ENCODE measurements around the gene CTNNA2.

CTNNA2 gene

DNA sequence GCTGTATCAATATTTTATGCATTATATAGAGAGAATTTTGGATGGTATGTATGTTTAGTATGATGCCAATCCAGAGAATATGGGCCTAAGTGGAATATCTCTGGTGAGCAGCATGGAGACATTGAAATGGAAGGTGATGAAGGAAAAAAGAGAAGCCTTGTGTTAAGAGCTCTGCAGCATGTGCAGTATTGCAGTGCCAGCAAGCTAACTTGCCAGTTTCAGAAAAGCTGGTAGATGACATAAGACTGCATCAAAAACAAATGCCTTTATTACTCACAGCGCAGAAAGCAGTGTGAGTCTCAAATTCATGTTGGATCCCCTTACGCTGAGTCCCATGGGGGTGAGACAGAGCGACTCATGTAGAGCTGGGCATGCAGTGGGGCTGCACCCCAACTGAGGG lies 280.2 kb downstream of the CTNNA2 start:
- DNase-seq: no peak

DNA sequence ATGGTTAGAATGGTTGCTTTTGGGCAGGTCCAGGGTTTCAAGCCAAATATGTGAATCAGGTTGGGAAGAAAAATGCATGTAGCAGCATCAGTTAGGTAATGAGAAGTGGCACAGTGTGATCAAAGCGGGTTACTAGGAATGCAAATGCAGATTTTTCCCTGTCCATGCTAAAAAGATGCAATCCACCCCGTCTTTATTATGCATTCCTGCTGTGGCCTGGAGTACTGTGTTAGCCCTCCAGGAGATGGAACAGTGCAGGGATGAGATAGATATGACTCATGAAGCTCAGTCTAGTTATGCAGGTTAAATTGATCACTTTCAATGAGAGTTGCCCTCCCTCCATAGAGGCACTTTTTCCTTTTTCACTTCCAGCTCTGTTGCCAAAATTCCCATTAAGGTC lies 283.8 kb downstream of the CTNNA2 start:
- DNase-seq: no peak

- no peak for DNase-seq
These were observed 285.9 kb downstream of the CTNNA2 start for GRCh38 chr2:79798776-79799175.

GRCh38 chr2:79799729-79800128 lies 286.9 kb downstream of the CTNNA2 start:
- DNase-seq: peak; percentile 3 to 24 (median 18)

DNA sequence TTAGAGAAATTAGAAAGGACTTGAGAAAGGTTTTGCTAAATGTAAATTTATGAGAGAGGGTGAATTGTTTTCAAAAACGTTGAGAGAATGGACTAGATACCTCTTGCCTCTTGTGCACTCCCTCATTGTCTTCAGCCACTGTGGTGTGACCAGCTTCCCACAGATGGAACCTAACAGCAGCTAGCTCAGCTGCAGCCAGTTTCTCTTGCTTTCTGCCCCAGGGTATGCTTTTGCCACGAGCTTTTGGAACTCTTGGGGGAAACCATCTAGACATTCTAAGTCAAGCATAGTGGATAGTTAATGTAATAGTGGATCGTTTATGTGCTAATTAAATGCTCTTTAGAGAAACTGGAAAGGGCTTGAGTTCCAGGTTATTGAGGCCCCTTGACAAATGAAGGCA lies 288.2 kb downstream of the CTNNA2 start:
- DNase-seq: no peak

- no peak for DNase-seq
These were observed 304.4 kb downstream of the CTNNA2 start for GRCh38 chr2:79817288-79817687.

DNA sequence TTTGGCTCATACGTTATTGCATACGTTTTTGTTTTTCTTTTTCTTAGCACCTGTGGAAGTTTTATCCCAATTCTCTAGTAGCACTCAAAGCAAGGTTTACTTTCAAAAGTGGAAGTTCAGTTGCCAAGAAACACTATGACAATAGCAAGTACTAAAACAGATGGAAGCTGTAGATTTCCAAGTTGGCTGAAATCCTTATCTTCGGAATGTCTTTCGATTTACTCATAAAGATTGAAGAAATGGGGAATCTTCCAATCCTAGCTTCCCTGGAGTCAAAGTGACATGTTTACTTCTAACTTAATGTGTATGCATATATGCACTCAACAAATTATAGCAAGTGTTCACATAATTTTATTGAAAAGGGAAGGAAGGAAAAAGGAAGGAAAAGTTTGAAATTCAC lies 307.4 kb downstream of the CTNNA2 start:
- DNase-seq: no peak

- no peak for DNase-seq
These were observed 309.3 kb downstream of the CTNNA2 start for GRCh38 chr2:79822136-79822535.

- DNase-seq: no peak
These were observed 311.4 kb downstream of the CTNNA2 start for GRCh38 chr2:79824086-79824786.

GRCh38 chr2:79827881-79828280 lies 315.0 kb downstream of the CTNNA2 start:
- no peak for DNase-seq

DNA sequence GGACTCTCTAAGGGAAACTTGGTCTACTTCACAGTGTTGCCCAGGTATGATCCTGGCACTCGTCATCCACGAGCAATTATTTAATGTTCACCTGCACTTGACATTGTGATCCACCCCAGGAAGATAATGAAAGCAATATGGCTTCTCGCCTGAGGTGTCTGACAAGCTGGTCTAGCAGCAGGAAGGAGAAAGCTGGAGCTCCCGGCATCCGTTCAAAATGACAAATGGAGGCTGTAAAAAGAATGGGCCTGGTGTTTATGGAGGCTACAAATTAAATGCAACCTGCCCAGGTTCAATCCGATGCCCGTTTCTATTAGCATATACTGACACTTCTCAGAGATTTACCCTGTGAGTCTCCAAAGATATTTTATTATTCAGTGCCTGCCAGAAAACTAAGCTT lies 317.6 kb downstream of the CTNNA2 start:
- no peak for DNase-seq

DNA sequence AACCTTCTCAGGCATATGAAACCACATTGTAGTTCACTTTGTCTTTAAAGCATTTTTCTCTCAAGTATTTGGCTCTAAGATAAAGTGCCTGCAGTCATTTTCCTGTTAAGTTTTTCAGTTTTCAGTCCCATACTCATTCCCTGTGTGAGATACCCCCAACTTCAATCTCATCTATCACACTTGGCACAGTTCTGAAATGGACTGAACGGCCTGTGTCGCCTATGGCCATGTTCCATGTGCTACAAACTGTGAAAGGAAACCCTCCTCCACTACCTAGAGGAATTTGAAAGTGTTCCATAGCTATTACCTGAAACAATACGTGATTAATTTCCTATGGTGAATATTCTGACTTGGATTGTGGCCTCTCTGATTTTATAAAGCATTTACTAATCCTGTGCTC lies 319.1 kb downstream of the CTNNA2 start:
- no peak for DNase-seq

DNA sequence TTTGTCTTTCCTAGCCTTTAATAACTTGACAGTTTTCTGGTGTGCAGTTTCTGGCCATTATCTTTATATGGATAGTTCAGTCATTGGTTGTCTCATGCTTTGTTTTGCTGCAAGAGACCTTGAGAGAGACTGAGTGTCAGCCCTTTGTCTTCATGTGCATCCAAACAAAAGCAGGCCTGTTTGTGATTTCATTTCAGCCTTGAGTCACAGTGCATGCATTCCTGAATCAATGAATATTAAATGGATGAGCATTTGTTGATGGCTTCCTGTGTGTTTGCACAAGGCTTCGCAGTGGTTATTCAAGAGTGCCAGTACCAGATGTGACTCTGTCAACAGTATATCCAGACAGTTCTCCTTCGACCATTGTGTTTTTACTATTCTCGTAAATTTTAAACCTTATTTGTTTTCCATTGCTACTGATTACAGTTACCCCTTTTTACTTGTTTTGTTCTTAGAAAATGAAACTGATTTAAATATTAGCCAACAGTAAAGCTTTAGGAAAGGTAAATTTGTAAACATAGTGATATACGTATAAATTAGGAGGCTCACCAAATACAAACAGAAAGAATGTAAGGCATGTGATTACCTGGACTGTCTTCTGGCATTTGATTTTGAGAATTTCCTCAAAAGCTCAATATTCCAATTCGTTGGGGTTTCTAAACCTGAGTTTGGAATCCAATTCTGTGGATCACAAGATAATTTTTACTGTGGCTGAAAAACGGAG lies 319.8 kb downstream of the CTNNA2 start:
- DNase-seq: no peak

DNA sequence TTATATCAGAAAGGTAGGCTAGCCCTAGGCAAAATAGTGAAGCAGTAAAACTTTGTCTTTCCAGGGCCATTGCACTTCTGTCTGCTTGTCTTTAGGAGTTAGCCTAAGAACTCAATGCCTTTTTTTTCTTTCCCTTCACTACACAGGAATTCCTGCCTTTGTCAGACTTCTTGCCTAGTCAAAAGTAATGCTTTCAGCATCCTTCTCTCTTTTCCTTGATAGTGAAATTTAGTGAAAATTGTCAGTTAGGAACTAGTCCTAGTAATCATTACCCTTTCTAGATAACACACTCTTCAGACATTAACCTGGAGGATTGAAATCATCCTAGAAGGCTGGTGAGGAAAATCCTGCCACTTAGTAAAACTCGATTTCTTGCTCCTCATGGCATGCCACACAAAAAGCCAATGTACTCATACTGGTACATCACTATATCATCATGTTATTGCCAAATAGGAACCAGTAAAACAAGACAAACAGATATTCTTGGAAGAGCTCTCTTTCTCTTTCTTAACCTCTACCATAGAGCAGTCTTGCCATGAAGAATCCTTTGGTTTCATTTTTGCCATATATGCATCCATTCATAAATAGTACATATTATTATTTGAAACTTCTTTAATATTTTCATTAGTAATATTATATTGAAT lies 320.5 kb downstream of the CTNNA2 start:
- DNase-seq: no peak

DNA sequence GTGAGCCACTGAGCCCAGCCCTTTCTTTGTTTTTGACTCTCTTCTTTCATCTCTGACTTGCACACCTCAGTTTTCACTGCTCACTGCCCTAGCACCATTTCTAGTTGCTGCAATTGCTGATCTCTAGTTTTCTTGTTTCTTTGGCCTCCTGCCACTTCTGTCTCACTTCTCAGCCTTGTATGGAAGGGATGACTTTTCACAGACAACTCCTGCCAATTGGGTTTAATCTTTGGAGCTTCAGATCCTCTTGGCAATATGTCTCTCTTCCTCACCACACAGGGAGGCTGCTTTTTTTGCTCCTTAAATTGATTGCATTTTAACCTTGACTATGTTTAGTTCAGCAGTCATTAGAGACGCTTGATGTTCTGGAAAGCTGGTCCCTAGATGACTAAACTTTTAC lies 323.1 kb downstream of the CTNNA2 start:
- no peak for DNase-seq

GRCh38 chr2:79844011-79844410 lies 331.2 kb downstream of the CTNNA2 start:
- no peak for DNase-seq

DNA sequence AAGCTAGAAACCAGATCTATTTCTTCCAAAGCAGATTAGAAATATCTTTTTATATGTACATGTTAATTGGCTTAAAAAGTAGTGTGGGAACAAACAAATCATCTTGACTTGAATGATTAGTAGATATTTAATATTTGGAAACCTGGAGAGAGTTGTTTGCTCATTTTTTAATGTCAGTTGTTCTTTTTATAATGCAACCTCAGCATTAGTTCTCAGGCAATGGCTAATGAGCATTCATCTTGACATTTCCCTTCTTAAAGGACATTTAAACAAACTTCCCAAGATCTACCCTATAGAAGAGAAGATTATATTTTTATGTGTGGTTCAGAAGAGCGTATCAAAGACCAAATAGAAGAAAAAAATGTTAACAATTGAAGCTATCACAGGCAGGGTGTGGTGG lies 334.0 kb downstream of the CTNNA2 start:
- no peak for DNase-seq

DNA sequence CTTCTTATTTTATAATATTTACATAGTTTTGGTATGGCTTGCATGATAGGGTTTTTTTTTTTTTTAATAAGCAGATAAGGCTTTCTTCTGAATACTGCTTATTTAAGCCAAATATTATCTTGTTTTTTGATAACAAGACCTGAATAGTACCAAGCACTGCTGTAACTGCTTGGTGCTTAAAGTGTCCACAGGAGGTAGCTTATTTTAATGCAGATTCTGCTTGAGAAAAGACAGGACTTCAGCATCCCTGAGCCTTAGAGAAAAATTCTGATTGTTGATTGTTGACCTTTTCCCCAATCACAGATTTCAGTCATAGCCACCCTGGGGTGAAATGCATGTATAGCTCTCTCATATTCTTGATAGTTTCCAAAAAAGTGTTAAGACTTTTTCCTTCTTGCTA lies 336.4 kb downstream of the CTNNA2 start:
- DNase-seq: no peak

- no peak for DNase-seq
These were observed 337.1 kb downstream of the CTNNA2 start for GRCh38 chr2:79849949-79850348.

GRCh38 chr2:79850912-79851311 lies 338.1 kb downstream of the CTNNA2 start:
- no peak for DNase-seq

DNA sequence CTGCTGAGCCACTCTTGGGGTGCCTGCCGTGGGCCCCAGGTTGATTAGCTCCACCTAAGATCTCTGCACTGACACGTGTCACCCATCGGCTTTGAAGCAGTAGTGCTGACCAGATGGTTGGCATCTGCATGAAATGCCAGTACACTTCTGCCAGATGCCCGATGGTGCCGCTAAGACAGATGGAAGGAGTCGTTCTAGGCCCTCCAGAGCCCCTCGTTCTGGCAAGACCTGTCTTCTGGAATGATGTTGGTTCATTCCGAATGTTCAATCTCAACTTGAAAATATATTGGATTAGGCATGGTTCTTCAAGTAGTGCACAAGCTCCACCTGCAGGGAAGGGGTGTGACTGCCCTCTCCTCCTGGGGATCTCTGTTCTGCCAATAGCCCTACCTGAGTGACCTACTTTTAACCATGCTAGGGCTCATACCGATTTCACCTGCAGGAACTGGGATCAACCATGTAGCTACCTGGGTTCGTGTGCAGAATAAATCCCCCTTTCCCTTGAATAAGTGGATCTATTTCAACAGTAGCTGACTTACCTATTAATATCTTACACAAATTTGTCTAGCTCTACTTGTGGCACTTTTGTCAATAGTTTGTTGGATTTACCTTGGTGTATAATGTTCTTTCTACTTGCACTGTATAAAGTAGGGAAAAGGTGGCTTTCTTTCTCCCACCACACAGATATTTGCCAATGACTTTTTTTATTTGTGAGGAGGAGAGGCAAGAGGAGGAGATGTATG lies 342.6 kb downstream of the CTNNA2 start:
- no peak for DNase-seq

GRCh38 chr2:79857888-79858287 lies 345.0 kb downstream of the CTNNA2 start:
- DNase-seq: no peak

DNA sequence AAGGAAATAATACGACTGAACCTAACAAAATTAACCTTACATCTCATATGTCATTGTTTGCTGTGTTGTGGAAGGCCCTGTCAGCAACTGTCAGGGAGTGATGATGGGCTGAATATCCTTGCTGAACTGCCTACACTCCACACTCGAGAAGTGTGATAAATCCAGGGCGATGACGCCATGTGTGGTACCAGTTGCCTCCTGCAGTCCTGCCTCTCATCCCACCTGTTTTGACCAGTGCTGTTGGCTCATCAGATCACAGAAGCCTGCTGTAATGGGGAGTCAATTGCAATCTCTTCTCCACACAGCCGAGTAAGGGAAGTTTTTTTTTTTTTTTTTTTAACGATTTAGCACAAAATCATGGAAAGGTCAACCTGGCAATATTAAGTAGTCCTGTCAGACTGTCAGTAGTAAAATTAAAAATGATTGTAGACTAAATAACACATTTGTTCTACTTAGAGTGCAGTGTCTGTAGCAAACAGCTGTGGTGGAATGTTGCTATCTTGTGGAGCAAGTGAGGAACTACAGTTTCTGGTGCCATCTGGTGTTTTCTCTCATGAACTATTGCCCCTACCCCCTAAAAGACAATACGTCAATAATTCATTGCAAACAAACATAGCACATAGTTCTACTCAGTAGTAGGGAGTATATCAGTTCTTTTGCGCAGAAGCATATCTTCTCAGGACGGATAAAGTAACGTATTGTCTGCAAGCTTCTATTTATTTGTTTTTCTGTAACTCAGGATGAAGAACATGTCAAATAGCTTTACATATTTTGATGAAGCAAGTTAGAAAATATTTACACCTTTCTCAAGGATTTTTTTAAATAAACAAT lies 347.6 kb downstream of the CTNNA2 start:
- no peak for DNase-seq

Measured in suppressor macrophage treated with lipopolysaccharide for 1 hour (primary cell).